Jurkat, Clone E6-1 (cell line): Measurements from ENCODE around the gene ARSK.
"Not testable (repeated sequence)": the region's sequence is repeated elsewhere in the genome, so short reads cannot be mapped to it uniquely, and the experiment has no call there.

Experiments
- DNase-seq: peaks from one replicate; pipeline ENCODE4 v3.0.0-alpha.2; 2011; ENCODE audit warnings: low read depth, low spot score
- H3K4me3 ChIP-seq: 2 replicates; pipeline ENCODE4 v1.5.1; 2011; ENCODE audit warnings: mild to moderate bottlenecking, low read length, control low read depth, moderate library complexity

Gene ARSK

GRCh38 chr5:95617057-95617456 is 62.2 kb downstream of the ARSK start:
- no peak for DNase-seq
- no peak overlapping the region for H3K4me3 ChIP-seq

- no peak for DNase-seq
- no peak overlapping the region for H3K4me3 ChIP-seq
Observed at GRCh38 chr5:95619096-95619495, 64.2 kb downstream of the ARSK start.

- DNase-seq = no peak
- H3K4me3 ChIP-seq = no peak overlapping the region
Observed at GRCh38 chr5:95619514-95620029, 64.7 kb downstream of the ARSK start.

GRCh38 chr5:95620030-95620869 is 65.3 kb downstream of the ARSK start, which contains the start of gene GPR150:
Gene GPR150 (plus strand): TSS chr5:95620087. CDS start chr5:95620276, 189 bp downstream.
- DNase-seq = no peak
- no peak within 1 kb of the TSS for H3K4me3 ChIP-seq

GRCh38 chr5:95620870-95621838 is 66.3 kb downstream of the ARSK start:
- no peak overlapping the region for H3K4me3 ChIP-seq
- no peak for DNase-seq

GRCh38 chr5:95621839-95622629 is 67.1 kb downstream of the ARSK start:
- H3K4me3 ChIP-seq = peak overlapping the region; percentile 0; the same call in 1 of the 2 replicates
- DNase-seq = peak; percentile 92

- no peak overlapping the region for H3K4me3 ChIP-seq
- DNase-seq = no peak
Observed at GRCh38 chr5:95623706-95624105, 68.8 kb downstream of the ARSK start.

GRCh38 chr5:95624368-95624767 is 69.5 kb downstream of the ARSK start:
- no peak overlapping the region for H3K4me3 ChIP-seq
- DNase-seq = no peak

- H3K4me3 ChIP-seq = no peak overlapping the region
- no peak for DNase-seq
Observed at GRCh38 chr5:95626701-95627100, 71.8 kb downstream of the ARSK start.

GRCh38 chr5:95627971-95628810 is 73.3 kb downstream of the ARSK start:
- no peak for DNase-seq
- H3K4me3 ChIP-seq = no peak overlapping the region

- no peak overlapping the region for H3K4me3 ChIP-seq
- no peak for DNase-seq
Observed at GRCh38 chr5:95628933-95629332, 74.0 kb downstream of the ARSK start.

GRCh38 chr5:95630394-95630917 is 75.6 kb downstream of the ARSK start:
- H3K4me3 ChIP-seq = no peak overlapping the region
- no peak for DNase-seq

- no peak overlapping the region for H3K4me3 ChIP-seq
- DNase-seq = no peak
Observed at GRCh38 chr5:95631255-95631958, 76.5 kb downstream of the ARSK start.

- no peak overlapping the region for H3K4me3 ChIP-seq
- peak; percentile 63 for DNase-seq
Observed at GRCh38 chr5:95631991-95632675, 77.2 kb downstream of the ARSK start.

- H3K4me3 ChIP-seq, DNase-seq: not testable (repeated sequence)
Observed at GRCh38 chr5:95632942-95633341, 78.0 kb downstream of the ARSK start.

- no peak overlapping the region for H3K4me3 ChIP-seq
- DNase-seq = no peak
Observed at GRCh38 chr5:95633671-95634070, 78.8 kb downstream of the ARSK start.

GRCh38 chr5:95634081-95634480 is 79.2 kb downstream of the ARSK start:
- DNase-seq = no peak
- no peak overlapping the region for H3K4me3 ChIP-seq
